Activated CD8-positive, alpha-beta memory T cell treated with anti-CD3 and anti-CD28 coated beads, Interleukin-2, amount 50 U/mL, for 1 hour (primary cell): Measurements from ENCODE around the gene CABP2.
A peak's percentile ranks its signal among the peaks of the same experiment; 100 is the strongest.
"Not testable (repeated sequence)": the region's sequence is repeated elsewhere in the genome, so short reads cannot be mapped to it uniquely, and the experiment has no call there.

ENCODE experiments used
- DNase-seq: peaks from one replicate; pipeline ENCODE4 v3.0.0-alpha.2; 2020; ENCODE audit errors: extremely low read depth

Gene CABP2

GRCh38 chr11:67494371-67495233 lies 28.6 kb downstream of the CABP2 start:
- DNase-seq: no peak

GRCh38 chr11:67493548-67494370 lies 29.5 kb downstream of the CABP2 start:
- no peak for DNase-seq

GRCh38 chr11:67492801-67493547 lies 30.3 kb downstream of the CABP2 start:
- DNase-seq: no peak

DNA sequence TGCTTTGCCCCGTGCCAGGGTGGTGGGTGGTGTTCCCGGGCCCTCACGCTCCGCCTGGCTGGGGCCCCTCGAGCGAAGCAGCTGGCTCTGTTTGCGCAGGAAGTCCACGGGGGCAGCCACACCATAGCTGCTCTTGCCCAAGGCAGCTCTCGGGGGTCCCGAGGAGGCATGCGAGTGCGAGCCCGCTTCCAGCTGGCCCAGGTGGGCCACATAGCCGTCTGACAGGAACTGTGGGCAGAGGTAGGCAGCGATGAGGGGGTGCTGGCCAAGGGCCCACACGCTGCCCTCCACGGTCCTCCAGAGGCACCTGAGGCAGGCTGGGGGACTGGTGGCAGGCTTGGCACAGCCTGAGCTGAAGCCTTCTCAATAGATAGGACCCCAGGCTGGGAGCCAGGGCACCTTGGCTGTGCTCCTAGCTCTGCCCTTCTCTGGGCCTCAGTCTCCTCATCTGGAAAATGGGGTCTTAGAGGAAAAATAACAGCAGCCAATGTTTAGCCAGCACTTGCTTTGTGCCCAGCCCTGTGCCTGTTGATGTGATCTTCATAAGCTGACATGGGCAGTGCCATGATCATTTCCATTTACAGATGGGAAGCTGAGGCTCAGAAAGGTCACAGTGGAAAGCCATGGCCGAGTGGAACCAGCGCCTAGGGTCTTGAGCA lies 31.0 kb downstream of the CABP2 start:
- no peak for DNase-seq

DNA sequence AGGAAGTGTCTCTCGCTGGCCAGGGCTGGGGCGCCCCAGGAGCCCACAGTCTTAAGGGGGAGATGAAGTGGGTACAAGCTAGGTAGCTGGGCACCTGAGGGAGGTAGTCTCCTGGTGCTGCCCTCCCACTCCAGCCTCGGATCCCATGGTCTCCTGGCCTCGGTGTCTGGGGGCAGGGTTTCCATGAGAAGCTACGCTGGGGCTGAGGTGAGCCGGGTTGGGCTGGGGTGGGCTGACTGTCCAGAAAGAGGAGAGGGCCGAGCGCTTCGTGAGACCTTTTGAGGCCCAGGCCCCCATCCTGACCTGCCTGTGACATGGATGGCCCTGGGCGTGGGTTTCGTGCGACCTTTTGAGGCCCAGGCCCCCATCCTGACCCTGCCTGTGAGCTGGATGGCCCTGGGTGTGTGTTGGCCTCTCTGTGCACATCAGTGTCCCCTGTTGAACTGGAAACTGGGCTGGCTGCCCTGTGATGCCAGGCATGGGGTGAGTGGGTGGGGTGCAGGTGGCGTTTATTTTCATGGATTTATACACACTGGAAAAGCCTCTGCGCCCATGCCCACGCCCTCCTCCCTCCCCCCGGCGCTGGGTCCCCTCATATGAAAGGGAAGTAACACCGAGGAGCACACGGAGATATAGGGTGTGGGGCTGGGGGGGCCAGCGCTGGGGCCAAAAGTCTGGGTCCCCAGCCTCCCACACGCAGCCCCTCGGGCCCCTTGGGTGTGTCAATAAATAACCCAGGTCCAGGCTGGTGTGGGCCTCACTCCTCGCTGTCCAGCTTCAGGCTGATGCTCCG lies 31.8 kb downstream of the CABP2 start:
- no peak for DNase-seq

GRCh38 chr11:67490727-67491065 lies 32.5 kb downstream of the CABP2 start:
- DNase-seq: no peak

- no peak for DNase-seq
These were observed 33.1 kb downstream of the CABP2 start for GRCh38 chr11:67489885-67490726.

GRCh38 chr11:67489203-67489884 lies 33.9 kb downstream of the CABP2 start:
- DNase-seq: no peak

DNA sequence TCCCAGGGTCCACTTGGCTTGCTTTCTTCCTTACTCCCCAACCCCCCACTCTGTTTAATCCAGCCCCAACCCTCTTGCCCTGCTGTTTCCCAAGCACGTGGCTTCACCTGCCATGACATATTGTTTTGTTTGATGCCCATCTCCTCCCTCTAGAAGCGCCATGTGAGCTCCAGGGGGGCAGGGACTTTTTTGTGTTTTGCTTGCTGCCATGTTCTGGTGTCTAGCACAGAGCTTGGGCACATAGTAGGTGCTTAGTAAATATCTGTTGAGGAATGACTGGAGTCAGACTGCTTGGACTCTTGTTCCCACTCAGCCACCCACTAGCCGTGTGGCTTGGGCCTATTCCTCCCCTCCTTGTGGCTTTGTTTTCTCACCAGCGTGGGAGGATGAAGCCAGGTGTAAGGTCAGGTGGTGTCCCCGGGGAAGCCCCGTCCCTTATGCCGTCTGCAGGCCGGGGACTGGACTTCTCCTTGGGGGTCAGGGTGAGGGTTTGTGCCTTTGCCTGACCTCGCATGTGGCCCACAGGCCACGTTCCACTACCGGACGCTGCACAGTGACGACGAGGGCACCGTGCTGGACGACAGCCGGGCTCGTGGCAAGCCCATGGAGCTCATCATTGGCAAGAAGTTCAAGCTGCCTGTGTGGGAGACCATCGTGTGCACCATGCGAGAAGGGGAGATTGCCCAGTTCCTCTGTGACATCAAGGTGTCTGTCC lies 36.6 kb downstream of the CABP2 start:
- no peak for DNase-seq

DNA sequence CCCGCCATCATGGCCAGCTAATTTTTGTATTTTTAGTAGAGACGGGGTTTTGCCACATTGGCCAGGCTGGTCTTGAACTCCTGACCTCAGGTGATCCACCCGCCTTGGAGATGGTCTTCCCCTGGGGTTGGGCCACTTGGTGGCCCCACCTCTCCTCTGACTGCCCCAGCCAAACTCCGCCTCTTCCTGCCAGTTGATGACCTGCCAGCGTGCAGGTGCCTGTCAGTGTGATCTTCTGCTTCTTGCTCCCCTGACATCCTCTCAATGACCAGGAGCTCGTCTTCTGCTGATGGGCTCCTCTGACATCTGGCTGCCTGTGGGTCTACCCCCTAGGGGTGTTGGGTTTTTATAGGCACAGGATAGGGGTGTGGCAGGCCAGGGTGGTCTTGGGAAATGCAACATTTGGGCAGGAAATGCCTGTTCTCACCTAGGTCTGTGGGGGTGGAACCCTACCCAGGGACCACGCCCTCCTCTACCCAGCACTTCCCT lies 37.3 kb downstream of the CABP2 start:
- DNase-seq: not testable (repeated sequence)

DNA sequence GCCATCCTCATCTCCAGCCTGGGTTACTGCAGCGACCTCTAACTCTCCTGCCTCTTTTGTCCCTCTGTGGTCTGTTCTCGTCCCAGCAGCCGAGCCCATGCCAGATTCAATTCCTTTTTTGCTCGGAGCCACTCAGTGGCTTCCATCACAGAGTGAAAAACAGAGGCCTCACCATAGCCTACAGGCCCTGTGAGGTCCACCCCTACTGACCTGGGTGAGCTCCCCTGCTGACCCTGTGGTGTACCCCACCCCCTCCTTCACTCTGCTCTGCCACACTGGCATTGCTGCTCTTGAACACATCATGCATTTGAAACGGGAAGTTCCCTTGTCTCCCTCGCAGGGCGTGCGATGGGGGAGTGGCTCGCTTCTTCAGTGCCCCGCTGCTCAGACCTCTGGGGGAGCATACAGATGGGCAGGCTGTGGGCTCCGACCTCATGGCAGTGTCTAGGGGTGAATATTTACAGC lies 38.4 kb downstream of the CABP2 start:
- DNase-seq: no peak

GRCh38 chr11:67483831-67484665 lies 39.2 kb downstream of the CABP2 start:
- DNase-seq: no peak

- peak; percentile 92 for DNase-seq
These were observed 40.1 kb downstream of the CABP2 start, which contains the start of gene AIP for GRCh38 chr11:67482827-67483798. Gene AIP (plus strand): TSS chr11:67483026. CDS start chr11:67483159, 133 bp downstream.

DNA sequence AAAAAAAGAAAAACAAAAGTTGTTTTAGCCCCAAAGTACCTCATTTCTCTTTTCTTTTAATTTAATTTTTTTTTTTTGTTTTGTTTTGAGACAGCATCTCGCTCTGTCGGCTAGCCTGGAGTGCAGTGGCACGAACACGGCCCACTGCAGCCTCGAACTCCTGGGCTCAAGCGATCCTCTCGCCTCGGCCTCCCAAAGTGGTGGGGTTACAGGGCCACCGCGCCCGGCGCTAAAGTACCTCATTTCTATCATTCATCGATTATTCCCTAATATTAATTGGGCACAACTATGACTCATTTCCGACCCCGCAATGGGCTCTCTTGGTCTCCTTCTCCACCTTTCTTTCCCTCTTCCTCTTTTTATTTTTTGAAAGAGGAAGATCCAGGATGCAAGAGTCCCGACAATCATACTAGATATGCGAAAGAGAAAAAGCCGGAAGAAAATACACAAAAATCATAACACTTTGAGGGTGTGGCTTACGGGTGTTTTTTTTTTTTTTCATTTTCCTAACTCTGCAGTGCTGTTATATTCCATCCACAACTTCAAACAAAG lies 40.9 kb downstream of the CABP2 start:
- DNase-seq: no peak

DNA sequence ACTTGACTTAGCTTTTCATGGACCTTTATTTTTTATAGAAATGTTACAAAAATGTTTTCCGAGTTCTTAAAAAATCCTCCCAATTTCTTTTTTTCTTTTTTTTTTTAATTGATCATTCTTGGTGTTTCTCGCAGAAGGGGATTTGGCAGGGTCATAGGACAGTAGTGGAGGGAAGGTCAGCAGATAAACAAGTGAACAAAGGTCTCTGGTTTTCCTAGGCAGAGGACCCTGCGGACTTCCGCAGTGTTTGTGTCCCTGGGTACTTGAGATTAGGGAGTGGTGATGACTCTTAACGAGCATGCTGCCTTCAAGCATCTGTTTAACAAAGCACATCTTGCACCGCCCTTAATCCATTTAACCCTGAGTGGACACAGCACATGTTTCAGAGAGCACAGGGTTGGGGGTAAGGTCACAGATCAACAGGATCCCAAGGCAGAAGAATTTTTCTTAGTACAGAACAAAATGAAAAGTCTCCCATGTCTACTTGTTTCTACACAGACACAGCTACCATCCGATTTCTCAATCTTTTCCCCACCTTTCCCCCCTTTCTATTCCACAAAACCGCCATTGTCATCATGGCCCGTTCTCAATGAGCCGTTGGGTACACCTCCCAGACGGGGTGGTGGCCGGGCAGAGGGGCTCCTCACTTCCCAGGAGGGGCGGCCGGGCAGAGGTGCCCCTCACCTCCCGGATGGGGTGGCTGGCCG lies 45.7 kb downstream of the CABP2 start:
- not testable (repeated sequence) for DNase-seq
